Activated naive CD8-positive, alpha-beta T cell treated with anti-CD3 and anti-CD28 coated beads, Interleukin-2, amount 50 U/mL, for 24 hours (primary cell): ENCODE data around the gene IL7R.

ENCODE experiments used
- ATAC-seq: fragments of 150-1000 bp; cut with Tn5 transposase; one replicate; pipeline ENCODE4 v1.10.0; 2021
- DNase-seq: peaks from one replicate; pipeline ENCODE4 v3.0.0; 2021
- H3K27ac Mint-ChIP-seq: one replicate; pipeline ENCODE4 v1.8.0; 2021; ENCODE audit warnings: mild to moderate bottlenecking, mixed read lengths
- H3K27me3 Mint-ChIP-seq: one replicate; pipeline ENCODE4 v1.8.0; 2021; ENCODE audit warnings: mixed read lengths
- H3K36me3 Mint-ChIP-seq: one replicate; pipeline ENCODE4 v1.8.0; 2021; ENCODE audit warnings: low read depth, mixed read lengths
- H3K4me1 Mint-ChIP-seq: one replicate; pipeline ENCODE4 v1.8.0; 2021; ENCODE audit warnings: mixed read lengths
- H3K4me3 Mint-ChIP-seq: one replicate; pipeline ENCODE4 v1.8.0; 2021; ENCODE audit warnings: mild to moderate bottlenecking, moderate library complexity, mixed read lengths
- H3K9me3 Mint-ChIP-seq: one replicate; pipeline ENCODE4 v1.8.0; 2021; ENCODE audit warnings: mixed read lengths

IL7R gene, protein sequence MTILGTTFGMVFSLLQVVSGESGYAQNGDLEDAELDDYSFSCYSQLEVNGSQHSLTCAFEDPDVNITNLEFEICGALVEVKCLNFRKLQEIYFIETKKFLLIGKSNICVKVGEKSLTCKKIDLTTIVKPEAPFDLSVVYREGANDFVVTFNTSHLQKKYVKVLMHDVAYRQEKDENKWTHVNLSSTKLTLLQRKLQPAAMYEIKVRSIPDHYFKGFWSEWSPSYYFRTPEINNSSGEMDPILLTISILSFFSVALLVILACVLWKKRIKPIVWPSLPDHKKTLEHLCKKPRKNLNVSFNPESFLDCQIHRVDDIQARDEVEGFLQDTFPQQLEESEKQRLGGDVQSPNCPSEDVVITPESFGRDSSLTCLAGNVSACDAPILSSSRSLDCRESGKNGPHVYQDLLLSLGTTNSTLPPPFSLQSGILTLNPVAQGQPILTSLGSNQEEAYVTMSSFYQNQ

DNA sequence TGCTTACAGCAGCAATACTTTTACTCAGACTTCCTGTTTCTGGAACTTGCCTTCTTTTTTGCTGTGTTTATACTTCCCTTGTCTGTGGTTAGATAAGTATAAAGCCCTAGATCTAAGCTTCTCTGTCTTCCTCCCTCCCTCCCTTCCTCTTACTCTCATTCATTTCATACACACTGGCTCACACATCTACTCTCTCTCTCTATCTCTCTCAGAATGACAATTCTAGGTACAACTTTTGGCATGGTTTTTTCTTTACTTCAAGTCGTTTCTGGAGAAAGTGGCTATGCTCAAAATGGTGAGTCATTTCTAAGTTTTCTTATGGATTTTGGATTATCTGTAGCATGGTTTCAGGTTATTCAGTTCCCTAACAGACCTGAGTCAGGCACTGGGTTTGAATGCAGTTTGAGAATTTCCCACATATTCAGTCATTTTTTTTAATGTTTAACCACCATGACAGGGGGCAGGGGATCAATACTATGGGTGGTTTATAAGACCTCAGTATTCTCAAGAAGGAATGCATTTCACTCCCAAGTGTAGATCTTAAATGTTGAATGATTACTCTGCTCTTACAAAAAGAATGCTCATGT lies at the start of gene IL7R:
IL7R (plus strand) TSS at position 127 of the 587 bp plus-strand sequence; CDS start at position 214, 87 bp downstream.
- peaks cover 81% of the 10 kb centered on the region for H3K4me1 Mint-ChIP-seq
- no peak for DNase-seq
- H3K36me3 Mint-ChIP-seq = peaks cover 76% of the 10 kb centered on the region

DNA sequence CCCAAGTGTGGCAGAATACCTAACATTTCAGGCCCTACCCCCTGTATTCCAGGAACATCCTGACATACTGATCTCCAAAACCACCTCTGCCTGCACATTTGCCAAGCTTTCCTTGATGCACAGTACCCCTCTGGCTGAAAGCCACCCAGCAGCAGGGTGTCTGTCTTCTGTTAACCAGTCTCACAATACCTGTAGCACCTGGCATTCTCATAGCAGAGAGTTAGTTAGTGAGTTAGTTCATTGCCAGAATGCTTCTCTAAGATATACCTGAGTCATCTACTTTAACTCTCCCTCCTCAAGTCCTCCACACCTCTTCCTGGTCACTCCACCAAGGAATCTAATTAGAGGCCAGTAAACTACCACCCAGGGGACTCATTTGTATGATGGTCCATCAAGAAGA lies 46.1 kb upstream of the IL7R start:
- DNase-seq = no peak

More for the DNA sequence above, at the start of gene IL7R:
- peak within 1 kb of the TSS; percentile 94 for H3K27ac Mint-ChIP-seq
- H3K9me3 Mint-ChIP-seq = no peaks in the 10 kb centered on the region
- ATAC-seq = peak; percentile 52
- no peaks in the 10 kb centered on the region for H3K27me3 Mint-ChIP-seq
- peak within 1 kb of the TSS; percentile 88 for H3K4me3 Mint-ChIP-seq

DNA sequence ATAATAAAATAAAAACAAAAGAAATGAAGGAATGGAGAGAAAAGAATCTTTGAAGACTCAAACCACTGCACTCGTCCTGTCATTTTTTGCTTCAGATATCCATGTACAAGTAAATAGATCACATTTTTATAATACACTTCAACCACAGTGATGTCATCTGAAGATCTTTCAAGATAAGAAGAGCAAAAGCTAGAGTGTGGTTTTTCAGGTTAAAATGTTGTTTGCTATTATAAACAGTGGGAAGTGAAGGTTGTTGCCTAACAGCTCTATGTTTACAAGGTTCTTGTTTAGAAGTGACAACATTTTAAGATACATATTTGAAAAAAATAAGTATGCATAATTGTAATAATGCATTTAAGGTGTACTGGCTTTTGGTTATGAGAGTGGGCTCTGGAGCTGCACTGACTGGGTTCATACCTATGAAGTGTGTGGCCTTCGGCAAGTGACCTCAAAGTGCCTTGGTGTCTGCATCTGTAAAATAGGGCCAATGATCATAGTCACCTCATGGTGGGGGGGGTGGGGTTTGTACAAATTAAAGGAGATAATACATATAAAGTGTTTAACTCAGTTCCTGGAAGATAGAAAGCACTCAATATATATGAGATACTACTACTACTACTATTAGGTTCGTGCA lies 45.5 kb upstream of the IL7R start:
- H3K9me3 Mint-ChIP-seq = no peaks in the 10 kb centered on the region
- peaks cover 65% of the 10 kb centered on the region for H3K4me1 Mint-ChIP-seq
- ATAC-seq (peak; percentile 58), DNase-seq (no peak)
- H3K27ac Mint-ChIP-seq = peak overlapping the region; percentile 73
- H3K27me3 Mint-ChIP-seq = no peaks in the 10 kb centered on the region
- H3K36me3 Mint-ChIP-seq = peaks cover 2% of the 10 kb centered on the region
- no peak overlapping the region for H3K4me3 Mint-ChIP-seq

More for the DNA sequence above, 46.1 kb upstream of the IL7R start:
- ATAC-seq = no peak
- peaks cover 71% of the 10 kb centered on the region for H3K4me1 Mint-ChIP-seq
- H3K27ac Mint-ChIP-seq = peak overlapping the region; percentile 73
- peaks cover 2% of the 10 kb centered on the region for H3K36me3 Mint-ChIP-seq
- no peaks in the 10 kb centered on the region for H3K9me3 Mint-ChIP-seq
- no peaks in the 10 kb centered on the region for H3K27me3 Mint-ChIP-seq
- H3K4me3 Mint-ChIP-seq = peak overlapping the region; percentile 5

DNA sequence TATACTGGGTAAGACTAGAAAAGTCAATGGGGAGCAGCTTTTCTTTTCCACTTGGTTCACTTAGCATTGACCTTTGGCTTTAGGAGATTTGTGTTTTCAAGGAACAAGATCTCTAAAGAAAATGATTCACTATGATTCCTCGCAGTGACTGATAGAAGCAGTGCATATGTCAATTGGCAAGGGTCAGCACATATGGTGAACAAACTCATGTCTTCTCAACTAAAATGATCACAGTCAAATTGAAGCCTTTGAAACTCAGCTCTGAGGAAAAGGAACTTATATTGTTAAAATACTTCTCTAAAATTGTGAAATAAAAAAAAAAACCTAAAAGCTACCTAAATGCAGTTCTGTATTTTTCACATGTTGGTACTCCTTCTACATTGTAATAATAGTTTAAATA lies 43.2 kb upstream of the IL7R start:
- Mint-ChIP-seq H3K27me3 (no peaks in the 10 kb centered on the region), H3K27ac (peak overlapping the region; percentile 57), H3K4me3 (no peak overlapping the region), H3K36me3 (no peaks in the 10 kb centered on the region), H3K9me3 (no peaks in the 10 kb centered on the region), H3K4me1 (peaks cover 43% of the 10 kb centered on the region)
- ATAC-seq (no peak), DNase-seq (no peak)

DNA sequence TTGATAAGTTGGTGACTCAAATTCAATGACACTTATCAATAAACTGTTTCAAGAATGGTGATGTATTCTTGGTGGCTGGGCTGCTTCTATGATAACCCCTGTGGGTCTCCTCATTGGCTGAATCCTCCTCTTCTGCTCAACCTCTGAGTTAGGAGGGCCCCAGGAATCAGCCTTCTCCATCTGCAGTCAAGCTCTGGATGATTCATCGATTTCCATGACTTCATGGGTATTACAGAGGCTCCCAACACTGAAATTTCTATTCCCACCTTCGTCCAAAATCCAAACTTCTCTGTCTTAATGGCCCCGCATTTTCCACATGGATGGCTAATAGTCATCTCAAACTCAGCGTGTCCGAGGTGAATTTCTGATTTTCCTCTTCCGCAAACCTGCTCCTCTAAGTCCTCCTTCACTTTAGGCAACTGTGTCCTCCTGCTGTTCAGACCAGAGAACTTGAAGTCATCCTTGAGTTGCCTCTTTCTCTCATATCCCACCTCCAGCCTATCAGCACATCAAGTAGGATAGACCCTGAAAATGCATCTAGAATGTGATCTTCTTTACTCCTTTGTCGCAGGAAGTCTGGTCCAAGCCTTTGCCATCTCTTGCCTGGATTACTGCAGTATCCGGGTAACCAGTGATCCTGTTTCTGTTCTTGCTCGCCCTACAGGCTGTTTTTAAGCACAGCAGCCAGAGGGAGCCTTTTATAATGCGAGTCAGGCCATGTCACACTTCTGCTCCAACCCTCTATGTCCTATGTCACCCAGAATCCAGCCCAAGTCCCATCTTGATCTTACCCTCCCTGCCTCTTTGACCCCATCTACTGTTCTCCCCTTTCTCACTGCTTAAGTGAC lies 41.4 kb upstream of the IL7R start:
- H3K27ac Mint-ChIP-seq = no peak overlapping the region
- H3K9me3 Mint-ChIP-seq = no peaks in the 10 kb centered on the region
- peaks cover 3% of the 10 kb centered on the region for H3K36me3 Mint-ChIP-seq
- DNase-seq = no peak
- peak; percentile 41 for ATAC-seq
- H3K4me3 Mint-ChIP-seq = no peak overlapping the region
- H3K27me3 Mint-ChIP-seq = no peaks in the 10 kb centered on the region
- peaks cover 45% of the 10 kb centered on the region for H3K4me1 Mint-ChIP-seq

DNA sequence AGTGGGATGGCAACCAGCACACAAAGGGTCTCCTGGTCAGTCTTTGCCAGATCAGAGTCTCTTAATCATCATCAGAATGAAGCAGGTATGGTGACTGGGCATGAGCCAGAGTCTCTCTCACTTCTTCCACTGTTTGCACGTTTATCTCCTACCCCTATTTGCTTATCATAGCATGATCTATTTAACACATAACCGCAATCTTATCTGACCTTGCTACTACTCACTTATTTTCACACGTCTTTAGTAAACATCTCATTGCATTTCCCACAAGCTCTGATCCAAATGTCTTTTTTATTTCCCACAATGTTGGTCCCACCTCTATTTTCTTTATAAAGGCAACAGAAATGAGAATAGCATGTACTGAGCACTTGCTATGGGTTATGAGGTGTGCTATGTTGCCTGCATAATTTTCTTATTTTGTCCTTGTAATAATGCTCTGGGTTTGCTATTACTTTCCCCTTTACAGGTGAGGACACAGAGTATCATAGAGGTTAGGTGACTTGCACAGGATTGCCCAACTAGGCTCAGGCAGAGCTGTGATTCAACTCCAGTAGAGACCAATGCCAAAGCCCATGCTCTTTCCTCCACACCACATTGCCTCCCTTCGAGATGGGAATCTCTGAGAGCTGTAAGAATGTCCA lies 39.7 kb upstream of the IL7R start:
- H3K36me3 Mint-ChIP-seq = peaks cover 7% of the 10 kb centered on the region
- ATAC-seq (peak; percentile 26), DNase-seq (no peak)
- no peak overlapping the region for H3K4me3 Mint-ChIP-seq
- no peaks in the 10 kb centered on the region for H3K27me3 Mint-ChIP-seq
- no peak overlapping the region for H3K27ac Mint-ChIP-seq
- H3K9me3 Mint-ChIP-seq = peaks cover 4% of the 10 kb centered on the region
- peaks cover 44% of the 10 kb centered on the region for H3K4me1 Mint-ChIP-seq

DNA sequence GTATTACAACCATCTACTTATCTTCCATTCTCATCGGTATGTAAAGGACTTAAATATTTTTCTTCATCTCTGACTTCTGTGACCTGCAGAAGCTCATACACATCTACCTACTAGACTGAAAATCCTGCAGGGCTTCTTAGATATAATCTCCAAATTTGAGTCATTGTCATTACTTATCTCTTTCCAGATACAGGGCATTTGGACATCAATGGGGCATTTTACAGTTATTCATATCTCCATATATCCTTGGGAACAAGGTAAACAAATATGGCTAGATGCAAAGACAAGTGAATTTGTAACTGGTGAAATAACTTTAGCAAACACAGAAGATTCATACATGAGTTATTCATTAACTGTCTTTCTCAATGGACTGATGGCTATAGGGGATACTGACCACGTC lies 37.7 kb upstream of the IL7R start:
- Mint-ChIP-seq H3K27ac (peak overlapping the region; percentile 65), H3K4me1 (peaks cover 53% of the 10 kb centered on the region)

DNA sequence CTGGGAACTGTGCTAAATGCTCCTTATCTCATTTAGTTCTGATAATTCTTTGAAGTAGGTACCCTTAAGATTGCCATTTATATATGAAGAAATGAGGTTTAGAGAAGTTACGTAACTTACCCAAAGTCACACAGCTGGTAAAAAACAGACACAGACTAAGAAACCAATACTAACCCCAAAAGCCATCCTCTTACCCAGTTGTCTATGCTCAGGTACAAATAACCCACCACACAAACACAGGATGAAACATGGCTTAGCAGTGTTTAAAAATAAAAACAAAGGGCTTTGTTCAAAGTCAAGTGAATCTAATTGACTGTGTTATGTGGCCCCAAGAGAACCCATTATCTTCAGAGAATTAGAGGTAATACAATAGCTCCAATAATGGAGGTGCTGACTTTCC lies 37.0 kb upstream of the IL7R start:
- no peak overlapping the region for H3K4me3 Mint-ChIP-seq
- DNase-seq = no peak
- peaks cover 9% of the 10 kb centered on the region for H3K36me3 Mint-ChIP-seq
- H3K9me3 Mint-ChIP-seq = peaks cover 4% of the 10 kb centered on the region
- H3K27ac Mint-ChIP-seq = peak overlapping the region; percentile 65
- no peaks in the 10 kb centered on the region for H3K27me3 Mint-ChIP-seq
- H3K4me1 Mint-ChIP-seq = peaks cover 59% of the 10 kb centered on the region
- no peak for ATAC-seq

More for the DNA sequence above, 37.7 kb upstream of the IL7R start:
- Mint-ChIP-seq H3K36me3 (peaks cover 7% of the 10 kb centered on the region), H3K27me3 (no peaks in the 10 kb centered on the region), H3K9me3 (peaks cover 4% of the 10 kb centered on the region), H3K4me3 (peak overlapping the region; percentile 19)
- DNase-seq (no peak), ATAC-seq (no peak)

DNA sequence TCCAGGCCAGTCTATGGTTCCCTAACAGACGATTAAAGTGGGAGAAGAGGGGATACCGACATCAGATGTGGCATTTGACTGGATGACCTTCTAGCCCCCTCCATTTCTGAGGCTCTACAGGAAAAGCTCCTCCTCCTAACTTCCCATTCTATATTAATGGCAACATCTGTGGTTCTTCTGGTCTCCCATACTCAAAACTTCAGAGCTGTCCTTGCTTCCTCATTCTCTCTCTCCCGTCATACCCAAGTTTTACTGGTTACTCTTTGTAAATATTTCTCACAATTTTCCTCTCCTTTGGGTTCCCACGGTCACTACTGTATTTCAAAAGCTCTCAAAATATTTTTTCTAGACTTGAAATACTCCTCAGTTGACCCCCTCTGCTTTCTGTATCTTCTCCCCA lies 36.0 kb upstream of the IL7R start:
- Mint-ChIP-seq H3K36me3 (peaks cover 10% of the 10 kb centered on the region), H3K27me3 (no peaks in the 10 kb centered on the region), H3K9me3 (peaks cover 4% of the 10 kb centered on the region), H3K4me3 (no peak overlapping the region), H3K4me1 (peaks cover 70% of the 10 kb centered on the region), H3K27ac (peak overlapping the region; percentile 65)
- DNase-seq (no peak), ATAC-seq (no peak)

DNA sequence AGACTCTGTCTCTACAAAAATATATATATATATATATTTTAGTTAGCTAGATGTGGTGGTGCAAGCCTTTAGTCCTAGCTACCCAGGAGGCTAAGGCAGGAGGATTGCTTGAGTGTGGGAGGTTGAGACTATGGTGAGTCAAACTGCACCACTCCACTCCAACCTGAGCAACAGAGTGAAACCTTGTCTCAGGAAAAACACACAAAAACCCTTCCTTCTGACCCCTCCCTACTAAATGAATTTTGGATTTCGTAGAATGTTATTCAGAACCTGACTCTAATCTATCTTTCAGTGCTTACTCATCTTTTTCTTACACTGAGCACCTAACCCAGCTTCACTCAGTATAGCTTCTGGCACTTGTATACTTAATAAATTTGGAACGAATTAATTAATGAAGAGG lies 35.2 kb upstream of the IL7R start:
- Mint-ChIP-seq H3K9me3 (peaks cover 4% of the 10 kb centered on the region), H3K36me3 (peaks cover 10% of the 10 kb centered on the region), H3K4me3 (peak overlapping the region; percentile 58), H3K27me3 (no peaks in the 10 kb centered on the region), H3K27ac (peak overlapping the region; percentile 99), H3K4me1 (peaks cover 78% of the 10 kb centered on the region)
- ATAC-seq (peak; percentile 62), DNase-seq (no peak)

DNA sequence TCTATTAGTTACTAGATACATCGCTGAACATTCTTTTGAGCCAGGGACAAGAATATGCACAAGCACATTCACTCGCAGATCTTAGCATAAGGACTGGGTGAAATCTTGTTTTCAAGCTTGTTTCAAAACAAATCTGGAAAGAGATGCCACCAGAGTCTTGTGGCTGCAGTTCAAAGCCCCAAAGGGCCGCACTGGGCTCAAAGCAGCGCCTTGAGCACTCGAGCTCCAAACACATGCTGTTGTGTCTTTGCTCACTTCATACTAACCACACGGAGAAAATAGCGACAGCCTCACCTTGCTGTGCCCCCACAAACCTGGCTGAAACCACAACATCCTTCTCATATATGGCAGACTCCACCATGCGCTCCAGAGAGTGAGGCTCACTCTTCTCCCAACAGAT lies 34.2 kb upstream of the IL7R start:
- H3K27ac Mint-ChIP-seq = peak overlapping the region; percentile 99
- DNase-seq (no peak), ATAC-seq (peak; percentile 12)
- H3K27me3 Mint-ChIP-seq = no peaks in the 10 kb centered on the region
- H3K4me3 Mint-ChIP-seq = peak overlapping the region; percentile 58
- peaks cover 10% of the 10 kb centered on the region for H3K36me3 Mint-ChIP-seq
- peaks cover 4% of the 10 kb centered on the region for H3K9me3 Mint-ChIP-seq
- peaks cover 88% of the 10 kb centered on the region for H3K4me1 Mint-ChIP-seq

DNA sequence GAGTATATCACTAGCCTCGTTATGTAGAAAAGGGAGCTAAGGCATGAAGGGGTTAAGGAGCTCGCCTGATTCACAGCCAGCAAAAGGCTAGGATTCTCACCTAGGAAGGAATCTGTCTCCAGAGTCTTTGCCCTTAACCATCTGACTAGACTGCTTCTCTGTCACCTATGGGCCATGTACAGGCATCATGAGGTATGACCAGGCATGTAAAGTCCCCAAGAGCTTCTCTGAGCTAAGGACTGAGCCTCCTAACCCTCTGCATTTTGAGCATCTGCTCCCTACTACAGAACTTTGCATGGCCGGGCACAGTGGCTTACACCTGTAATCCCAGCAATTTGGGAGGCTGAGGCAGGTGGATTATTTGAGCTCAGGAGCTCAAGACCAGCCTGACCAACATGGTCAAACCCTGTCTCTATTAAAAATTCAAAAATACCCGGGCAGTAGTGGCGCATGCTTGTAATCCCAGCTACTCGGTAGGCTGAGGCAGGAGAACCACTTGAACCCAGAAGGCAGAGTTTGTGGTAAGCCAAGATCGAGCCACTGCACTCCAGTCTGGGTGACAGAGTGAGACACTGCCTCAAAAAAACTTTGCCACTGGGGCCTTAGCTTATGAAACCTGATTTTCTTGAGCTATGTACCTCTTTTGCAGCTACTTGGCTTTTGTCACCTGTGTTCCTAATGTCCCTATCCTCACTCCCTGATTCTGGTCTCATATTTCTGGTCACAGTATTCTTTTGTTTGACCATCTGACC lies 33.2 kb upstream of the IL7R start:
- no peak for ATAC-seq
- H3K4me1 Mint-ChIP-seq = peaks cover 98% of the 10 kb centered on the region
- peak; percentile 15 for DNase-seq
- no peak overlapping the region for H3K4me3 Mint-ChIP-seq
- H3K27ac Mint-ChIP-seq = peak overlapping the region; percentile 99
- H3K9me3 Mint-ChIP-seq = peaks cover 4% of the 10 kb centered on the region
- peaks cover 10% of the 10 kb centered on the region for H3K36me3 Mint-ChIP-seq
- H3K27me3 Mint-ChIP-seq = no peaks in the 10 kb centered on the region

DNA sequence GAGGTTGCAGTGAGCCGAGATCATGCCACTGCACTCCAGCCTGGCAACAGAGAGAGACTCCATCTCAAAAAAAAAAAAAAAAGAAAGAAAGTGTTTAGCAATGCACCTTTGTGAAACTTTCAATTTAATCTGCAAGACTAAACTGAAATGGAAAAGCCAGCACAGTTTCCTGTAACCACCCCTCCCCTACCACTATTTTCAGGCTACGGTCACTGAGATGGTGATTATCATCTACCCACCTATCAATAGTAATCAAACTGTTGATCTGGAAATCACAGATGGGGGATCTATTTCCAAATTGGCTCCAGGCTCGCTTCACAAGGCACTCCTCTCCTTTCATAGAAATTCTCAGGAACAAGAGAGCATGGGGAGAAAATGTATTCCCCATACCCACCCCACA lies 30.6 kb upstream of the IL7R start:
- ATAC-seq = peak; percentile 11
- H3K27me3 Mint-ChIP-seq = no peaks in the 10 kb centered on the region
- peak overlapping the region; percentile 65 for H3K4me3 Mint-ChIP-seq
- H3K9me3 Mint-ChIP-seq = peaks cover 1% of the 10 kb centered on the region
- H3K27ac Mint-ChIP-seq = peak overlapping the region; percentile 99
- DNase-seq = no peak
- peaks cover 97% of the 10 kb centered on the region for H3K4me1 Mint-ChIP-seq
- H3K36me3 Mint-ChIP-seq = peaks cover 3% of the 10 kb centered on the region
